AG10803 (cell line): ENCODE data around the gene TBXAS1.

Source experiments
- DNase-seq: peaks from one replicate; pipeline ENCODE4 v3.0.0; 2010; ENCODE audit warnings: low read depth
- H3K4me3 ChIP-seq: 2 replicates; pipeline ENCODE4 v1.5.1; 2011; ENCODE audit warnings: mild to moderate bottlenecking, low read length, control low read depth
- CTCF ChIP-seq: conservative IDR thresholded peaks from 2 replicates; pipeline ENCODE4 v1.5.1; 2011; ENCODE audit warnings: mild to moderate bottlenecking, low read length, control low read depth, inconsistent platforms

Gene TBXAS1

GRCh38 chr7:140024585-140024984 lies 195.5 kb downstream of the TBXAS1 start:
- no peak overlapping the region for H3K4me3 ChIP-seq
- no peak for TF ChIP-seq CTCF
- DNase-seq: no peak

DNA sequence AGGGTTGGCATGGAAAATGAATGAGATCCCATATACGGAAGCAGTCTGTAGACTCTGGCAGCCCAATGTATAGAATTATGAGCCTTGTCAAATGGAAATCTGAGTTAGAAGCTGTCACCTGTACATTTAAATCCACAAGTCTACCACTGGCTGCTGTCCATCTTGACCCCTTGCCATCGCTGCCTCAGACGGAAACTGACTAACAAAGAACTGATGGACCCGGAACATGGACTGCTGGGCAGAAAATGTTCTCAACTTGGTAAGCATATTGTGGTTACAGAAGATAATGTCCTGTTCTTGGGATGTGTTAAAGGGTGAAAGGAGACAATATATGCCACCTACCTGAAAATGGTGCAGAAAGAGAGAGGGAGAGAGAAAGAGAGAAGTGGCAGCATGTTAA lies 196.2 kb downstream of the TBXAS1 start:
- DNase-seq: no peak
- no peak for TF ChIP-seq CTCF
- no peak overlapping the region for H3K4me3 ChIP-seq

DNA sequence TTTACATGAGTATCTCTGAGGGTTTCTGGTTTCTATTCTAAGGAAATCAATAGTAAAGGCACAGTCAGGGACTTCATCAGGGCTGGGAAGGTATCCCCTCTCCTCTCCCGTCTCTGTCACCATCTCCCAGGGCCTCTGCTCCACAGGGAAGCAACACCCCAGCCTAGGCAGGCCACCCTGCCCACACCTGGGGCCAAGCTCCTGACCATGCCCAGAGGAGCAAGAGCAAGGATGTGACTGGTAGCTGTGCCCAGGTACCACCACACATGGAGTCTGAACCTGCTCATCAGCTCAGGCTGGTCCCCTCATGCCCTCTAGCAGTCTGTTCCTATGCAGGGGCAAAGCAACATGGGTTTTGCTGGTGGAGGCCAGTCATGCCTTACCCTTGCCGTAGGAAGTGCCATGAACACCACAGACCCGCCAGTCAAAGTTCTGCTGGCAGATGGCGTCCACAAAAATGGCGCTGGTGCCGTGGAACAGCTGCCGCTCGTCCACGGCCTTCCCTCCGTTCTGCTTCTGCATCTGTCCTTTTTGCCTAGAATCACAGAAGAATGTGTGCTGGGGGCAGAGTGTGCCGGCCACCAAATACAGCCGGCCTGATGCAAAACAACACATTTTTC lies 196.9 kb downstream of the TBXAS1 start:
- DNase-seq: no peak
- no peak for TF ChIP-seq CTCF
- H3K4me3 ChIP-seq: no peak overlapping the region

- H3K4me3 ChIP-seq: no peak overlapping the region
- no peak for TF ChIP-seq CTCF
- no peak for DNase-seq
Measured at GRCh38 chr7:140026935-140027334, 197.9 kb downstream of the TBXAS1 start.

DNA sequence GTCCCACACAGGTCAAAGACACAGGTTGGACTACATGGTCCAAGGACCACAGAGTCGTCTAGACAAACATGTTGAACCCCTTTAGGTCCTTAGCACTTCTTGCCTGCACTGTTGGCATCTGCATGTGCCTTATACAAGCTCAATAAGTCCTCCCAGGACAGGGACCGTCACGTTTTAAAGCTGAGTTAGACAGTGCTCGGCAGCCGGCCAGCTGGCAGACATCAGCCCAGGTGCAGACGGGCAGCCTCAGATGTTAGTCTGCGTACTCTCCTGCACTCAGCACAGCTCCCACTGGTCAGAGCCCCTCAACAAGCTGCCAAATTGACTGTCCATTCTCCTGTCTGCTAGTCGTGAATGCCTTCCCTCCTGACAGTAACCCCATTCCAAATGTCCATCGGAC lies 198.8 kb downstream of the TBXAS1 start:
- no peak for DNase-seq
- TF ChIP-seq CTCF: no peak
- H3K4me3 ChIP-seq: no peak overlapping the region

- no peak overlapping the region for H3K4me3 ChIP-seq
- no peak for TF ChIP-seq CTCF
- no peak for DNase-seq
Measured at GRCh38 chr7:140028311-140028710, 199.2 kb downstream of the TBXAS1 start.

- no peak overlapping the region for H3K4me3 ChIP-seq
- no peak for TF ChIP-seq CTCF
- no peak for DNase-seq
Measured at GRCh38 chr7:140029072-140029471, 200.0 kb downstream of the TBXAS1 start.
